Measurements from ENCODE around the gene KCNK10. TPM values are rescaled to one million over a fixed set of nuclear protein-coding genes. Genes with fewer than 3 reads are reported as not detected.

The KCNK10 gene
- total RNA-seq, 1 experiment from 2014 or later: 0.96 TPM

GRCh38 chr14:88323523-88324199 lies 592 bp upstream of the KCNK10 start (continued):
- TF ChIP-seq, protein P1, sequence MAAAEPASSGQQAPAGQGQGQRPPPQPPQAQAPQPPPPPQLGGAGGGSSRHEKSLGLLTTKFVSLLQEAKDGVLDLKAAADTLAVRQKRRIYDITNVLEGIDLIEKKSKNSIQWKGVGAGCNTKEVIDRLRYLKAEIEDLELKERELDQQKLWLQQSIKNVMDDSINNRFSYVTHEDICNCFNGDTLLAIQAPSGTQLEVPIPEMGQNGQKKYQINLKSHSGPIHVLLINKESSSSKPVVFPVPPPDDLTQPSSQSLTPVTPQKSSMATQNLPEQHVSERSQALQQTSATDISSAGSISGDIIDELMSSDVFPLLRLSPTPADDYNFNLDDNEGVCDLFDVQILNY (CRISPR knock-in tag; IDR thresholded peaks at IDR 0.05): 0 out of 2 replicates have a peak, but pooled peaks have one; percentile 20
- TF ChIP-seq, protein P2, sequence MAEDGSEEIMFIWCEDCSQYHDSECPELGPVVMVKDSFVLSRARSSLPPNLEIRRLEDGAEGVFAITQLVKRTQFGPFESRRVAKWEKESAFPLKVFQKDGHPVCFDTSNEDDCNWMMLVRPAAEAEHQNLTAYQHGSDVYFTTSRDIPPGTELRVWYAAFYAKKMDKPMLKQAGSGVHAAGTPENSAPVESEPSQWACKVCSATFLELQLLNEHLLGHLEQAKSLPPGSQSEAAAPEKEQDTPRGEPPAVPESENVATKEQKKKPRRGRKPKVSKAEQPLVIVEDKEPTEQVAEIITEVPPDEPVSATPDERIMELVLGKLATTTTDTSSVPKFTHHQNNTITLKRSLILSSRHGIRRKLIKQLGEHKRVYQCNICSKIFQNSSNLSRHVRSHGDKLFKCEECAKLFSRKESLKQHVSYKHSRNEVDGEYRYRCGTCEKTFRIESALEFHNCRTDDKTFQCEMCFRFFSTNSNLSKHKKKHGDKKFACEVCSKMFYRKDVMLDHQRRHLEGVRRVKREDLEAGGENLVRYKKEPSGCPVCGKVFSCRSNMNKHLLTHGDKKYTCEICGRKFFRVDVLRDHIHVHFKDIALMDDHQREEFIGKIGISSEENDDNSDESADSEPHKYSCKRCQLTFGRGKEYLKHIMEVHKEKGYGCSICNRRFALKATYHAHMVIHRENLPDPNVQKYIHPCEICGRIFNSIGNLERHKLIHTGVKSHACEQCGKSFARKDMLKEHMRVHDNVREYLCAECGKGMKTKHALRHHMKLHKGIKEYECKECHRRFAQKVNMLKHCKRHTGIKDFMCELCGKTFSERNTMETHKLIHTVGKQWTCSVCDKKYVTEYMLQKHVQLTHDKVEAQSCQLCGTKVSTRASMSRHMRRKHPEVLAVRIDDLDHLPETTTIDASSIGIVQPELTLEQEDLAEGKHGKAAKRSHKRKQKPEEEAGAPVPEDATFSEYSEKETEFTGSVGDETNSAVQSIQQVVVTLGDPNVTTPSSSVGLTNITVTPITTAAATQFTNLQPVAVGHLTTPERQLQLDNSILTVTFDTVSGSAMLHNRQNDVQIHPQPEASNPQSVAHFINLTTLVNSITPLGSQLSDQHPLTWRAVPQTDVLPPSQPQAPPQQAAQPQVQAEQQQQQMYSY (CRISPR knock-in tag; IDR thresholded peaks at IDR 0.05): peak; percentile 69
- TF ChIP-seq FOXJ3 (CRISPR knock-in tag; IDR thresholded peaks at IDR 0.05; ENCODE audit: borderline replicate concordance): no peak
- TF ChIP-seq USF2 (CRISPR knock-in tag; IDR thresholded peaks at IDR 0.05): no peak

DNA sequence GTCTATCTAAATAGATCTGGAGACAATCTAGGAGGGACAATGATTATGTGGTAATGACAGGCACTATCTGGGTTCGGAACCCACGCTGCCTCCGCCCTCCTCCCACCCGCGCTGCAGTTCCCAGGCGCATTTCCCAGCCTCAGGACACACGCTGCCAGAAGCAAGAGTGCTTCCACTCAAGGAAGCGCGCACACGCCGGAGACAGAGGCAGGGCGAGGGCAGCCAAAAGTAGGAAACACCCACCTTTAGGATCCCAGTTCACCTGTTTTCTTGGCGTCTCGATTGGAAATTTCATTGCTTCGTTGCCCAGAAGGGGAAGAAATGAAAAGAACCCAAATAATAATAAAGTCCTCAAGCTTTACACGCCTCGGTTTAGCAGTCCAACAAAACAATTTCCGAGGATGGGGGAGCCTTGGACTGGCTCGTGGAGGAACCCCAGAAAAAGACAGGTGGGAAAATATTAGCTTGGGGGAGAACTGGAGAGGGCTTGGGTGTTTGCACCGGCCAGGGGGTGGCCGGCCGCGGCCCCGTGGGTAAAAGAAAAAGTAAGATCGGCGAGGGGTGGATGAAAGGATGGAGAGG lies 474 bp downstream of the KCNK10 start:
- no peaks in the 10 kb centered on the region for H3K9me3 Mint-ChIP-seq
- no peak overlapping the region for H3K4me3 Mint-ChIP-seq
- no peak overlapping the region for H3K27ac Mint-ChIP-seq
- TF ChIP-seq MLX (CRISPR knock-in tag; IDR thresholded peaks at IDR 0.05): no peak
- TF ChIP-seq GTF2I (CRISPR knock-in tag; conservative IDR thresholded peaks at IDR 0.05): no peak
- TF ChIP-seq CREM (CRISPR knock-in tag; IDR thresholded peaks at IDR 0.05): no peak
- no peak for TF ChIP-seq TEAD1 (CRISPR knock-in tag; IDR thresholded peaks at IDR 0.05)
- TF ChIP-seq SOX15 (CRISPR knock-in tag; IDR thresholded peaks at IDR 0.05): no peak
- TF ChIP-seq TP53 (CRISPR knock-in tag; IDR thresholded peaks at IDR 0.05): no peak
- TF ChIP-seq ZNF416 (CRISPR knock-in tag; IDR thresholded peaks at IDR 0.05): no peak
- no peak for TF ChIP-seq FOXJ3 (CRISPR knock-in tag; IDR thresholded peaks at IDR 0.05; ENCODE audit: borderline replicate concordance)
- TF ChIP-seq FOXP1 (CRISPR knock-in tag; IDR thresholded peaks at IDR 0.05; ENCODE audit: borderline replicate concordance): no peak
- TF ChIP-seq ZSCAN18 (CRISPR knock-in tag; IDR thresholded peaks at IDR 0.05): no peak
- no peak for TF ChIP-seq ZNF281 (CRISPR knock-in tag; IDR thresholded peaks at IDR 0.05)
- TF ChIP-seq SMAD4 (CRISPR knock-in tag; IDR thresholded peaks at IDR 0.05): no peak
- TF ChIP-seq GABPB1 (CRISPR knock-in tag; IDR thresholded peaks at IDR 0.05): no peak
- TF ChIP-seq, protein P3, sequence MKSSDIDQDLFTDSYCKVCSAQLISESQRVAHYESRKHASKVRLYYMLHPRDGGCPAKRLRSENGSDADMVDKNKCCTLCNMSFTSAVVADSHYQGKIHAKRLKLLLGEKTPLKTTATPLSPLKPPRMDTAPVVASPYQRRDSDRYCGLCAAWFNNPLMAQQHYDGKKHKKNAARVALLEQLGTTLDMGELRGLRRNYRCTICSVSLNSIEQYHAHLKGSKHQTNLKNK (CRISPR knock-in tag; IDR thresholded peaks at IDR 0.05): no peak
- TF ChIP-seq ETV6 (CRISPR knock-in tag; IDR thresholded peaks at IDR 0.05): no peak
- TF ChIP-seq FOXK1 (CRISPR knock-in tag; IDR thresholded peaks at IDR 0.05): no peak
- ChIA-PET POLR2A (no interaction called here), CTCF (interaction anchor here (3.5 kb wide), 1 partner anchor 133 kb away, joined by 18 read pairs; no protein-coding TSS in a partner anchor)
- no peak for ATAC-seq
- peaks cover 41% of the 10 kb centered on the region for H3K27me3 Mint-ChIP-seq (ENCODE audit: low read depth)
- peaks cover 15% of the 10 kb centered on the region for H3K4me1 Mint-ChIP-seq
- no peak for DNase-seq (ENCODE audit: low spot score)
- H3K36me3 Mint-ChIP-seq: no peaks in the 10 kb centered on the region
